Measurements from ENCODE around the gene C6orf52.
"Not testable (repeated sequence)": the region's sequence is repeated elsewhere in the genome, so short reads cannot be mapped to it uniquely, and the experiment has no call there.

The C6orf52 gene

DNA sequence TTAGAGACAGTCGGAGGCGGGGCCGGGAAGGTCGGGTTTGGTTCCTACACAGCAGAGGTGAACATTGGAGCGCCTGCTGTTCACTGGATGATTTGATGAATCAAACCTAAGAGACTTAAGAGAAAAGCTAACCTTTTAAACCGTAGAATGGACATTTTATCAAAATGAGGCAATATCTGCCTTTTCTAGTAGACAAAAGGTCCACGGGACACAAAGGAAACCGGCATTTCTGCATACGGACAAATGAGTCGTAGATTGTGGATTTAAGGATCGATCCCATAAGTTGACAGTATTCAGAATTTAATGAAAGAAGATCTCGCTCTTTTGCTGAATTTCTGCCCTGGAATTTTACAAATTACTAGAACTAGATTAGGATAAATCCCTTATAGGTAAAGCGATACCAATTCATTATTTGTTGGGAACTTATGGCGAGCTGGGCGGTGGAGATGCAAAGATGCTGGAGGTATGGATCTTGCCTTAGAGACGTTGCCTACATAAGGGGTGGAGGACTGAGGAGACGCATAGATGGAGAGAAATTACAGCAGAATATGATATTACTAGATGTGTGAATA lies 756 bp upstream of the C6orf52 start:
- no peak for FAIRE-seq

DNA sequence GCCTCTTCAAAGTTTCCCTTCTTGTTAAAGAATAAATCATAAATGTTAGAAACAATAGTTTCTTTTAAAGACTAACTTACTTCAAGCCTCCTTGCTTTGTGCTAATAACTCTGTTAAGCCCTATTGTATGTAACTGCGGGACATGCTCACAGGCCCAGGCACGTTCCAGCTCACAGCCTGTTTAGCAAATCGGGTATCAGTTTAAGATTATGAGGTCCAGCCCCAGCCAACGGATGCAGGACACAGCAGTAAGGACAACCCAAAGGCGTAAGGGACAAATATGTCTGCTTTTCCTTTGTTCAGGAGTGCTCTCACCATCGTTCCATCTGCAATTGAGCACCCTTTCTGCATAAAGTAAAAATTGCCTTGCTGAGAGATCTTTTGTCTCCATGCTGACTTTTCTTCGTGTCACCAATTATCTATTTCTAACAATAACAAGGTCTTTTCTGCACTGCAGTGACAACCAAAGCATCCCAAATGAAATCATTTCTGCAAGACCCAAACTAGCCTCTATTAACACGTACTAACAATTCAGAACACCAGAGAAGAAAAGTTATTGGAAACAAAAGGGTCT lies 1.4 kb downstream of the C6orf52 start:
- FAIRE-seq, result no peak

- FAIRE-seq, result no peak
Observed at GRCh38 chr6:10690651-10691445, 3.6 kb downstream of the C6orf52 start.

- FAIRE-seq, result no peak
Observed at GRCh38 chr6:10687582-10687981, 6.8 kb downstream of the C6orf52 start.

GRCh38 chr6:10686901-10687300 lies 7.5 kb downstream of the C6orf52 start:
- FAIRE-seq, result no peak

DNA sequence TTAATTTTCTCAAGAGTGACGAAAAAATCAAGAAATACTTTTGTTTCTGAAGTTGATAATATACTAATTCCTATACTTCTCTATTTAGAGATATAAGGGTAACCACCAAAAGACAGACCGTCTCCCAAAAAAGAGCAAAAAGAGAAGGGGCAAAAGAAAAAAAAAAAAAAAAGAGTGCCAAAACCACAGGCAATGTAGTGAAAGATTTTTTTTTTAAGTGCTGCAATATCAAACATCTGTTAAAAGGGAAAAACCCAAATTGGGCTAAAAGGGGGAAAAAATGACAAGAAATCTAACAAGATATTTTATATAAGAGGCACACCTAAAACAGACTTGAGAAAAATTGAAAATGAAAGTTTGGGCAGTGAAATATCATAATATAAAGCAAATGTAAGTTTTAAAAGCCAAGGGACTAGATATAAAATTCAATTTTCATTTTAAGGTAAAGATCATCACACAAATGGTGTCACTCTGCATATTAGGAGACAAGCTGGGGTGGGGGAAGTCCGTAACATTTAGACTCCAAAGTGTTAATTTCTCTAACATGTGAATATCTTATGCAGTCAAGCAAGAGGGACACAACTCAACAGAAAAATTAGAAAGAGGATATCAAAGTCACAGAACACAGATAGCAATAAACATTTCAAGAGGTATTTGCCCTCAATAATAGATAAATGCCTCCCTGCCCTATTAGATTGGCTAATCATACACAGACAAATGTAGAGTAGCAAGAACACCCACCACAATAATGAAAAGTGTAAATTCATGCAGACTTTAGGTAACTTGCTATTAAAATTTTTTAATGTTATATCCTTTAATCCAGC lies 9.1 kb downstream of the C6orf52 start:
- FAIRE-seq, result no peak

DNA sequence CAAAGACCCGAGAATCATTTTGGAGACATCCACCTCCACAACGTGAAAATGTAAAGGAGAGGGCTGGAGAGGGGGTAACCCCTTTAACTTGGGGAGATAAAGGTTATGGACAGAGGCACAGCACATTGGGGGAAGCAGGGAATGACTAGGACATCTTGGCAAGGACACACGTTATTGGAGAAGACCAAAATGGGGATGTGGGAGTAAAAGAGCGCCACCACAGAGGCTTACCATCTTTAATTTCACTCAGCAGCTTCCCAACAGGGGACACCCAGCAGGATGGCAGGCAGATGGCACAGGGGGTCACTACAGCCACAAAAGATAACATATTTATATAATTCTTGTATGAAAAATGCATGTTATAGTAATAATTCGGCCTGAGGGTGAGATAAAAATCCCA lies 9.8 kb downstream of the C6orf52 start:
- no peak for FAIRE-seq

DNA sequence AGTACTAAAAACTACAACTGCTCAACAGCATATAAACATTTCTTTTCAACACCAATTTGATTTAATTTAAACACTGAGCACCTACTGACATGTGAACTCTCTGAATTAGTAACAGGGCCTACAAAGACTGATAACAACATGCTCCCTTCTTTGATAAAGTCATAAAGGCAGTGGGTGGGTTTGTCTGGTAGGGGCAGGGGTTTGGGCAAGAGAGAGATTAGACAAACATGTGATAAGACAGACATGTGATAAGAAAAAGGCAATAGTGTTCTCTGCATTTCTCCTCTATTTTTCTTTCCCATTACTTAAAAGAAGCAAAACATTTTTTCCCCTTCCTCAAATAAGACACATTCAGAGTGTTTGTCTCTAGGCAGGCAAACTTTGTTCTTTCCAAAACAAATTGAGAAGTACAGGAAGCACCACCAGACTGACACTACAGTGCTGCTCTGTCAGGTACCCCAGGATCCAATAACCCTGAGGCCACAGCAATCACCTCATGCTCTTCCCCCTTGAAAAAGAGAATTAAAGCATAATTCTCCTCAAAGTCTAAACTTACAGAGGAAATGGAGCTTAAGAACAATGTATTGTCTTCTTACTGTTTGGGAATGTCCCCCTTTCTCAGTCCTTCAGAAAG lies 11.9 kb downstream of the C6orf52 start:
- FAIRE-seq, result no peak

GRCh38 chr6:10681795-10682194 lies 12.6 kb downstream of the C6orf52 start:
- FAIRE-seq, result no peak

DNA sequence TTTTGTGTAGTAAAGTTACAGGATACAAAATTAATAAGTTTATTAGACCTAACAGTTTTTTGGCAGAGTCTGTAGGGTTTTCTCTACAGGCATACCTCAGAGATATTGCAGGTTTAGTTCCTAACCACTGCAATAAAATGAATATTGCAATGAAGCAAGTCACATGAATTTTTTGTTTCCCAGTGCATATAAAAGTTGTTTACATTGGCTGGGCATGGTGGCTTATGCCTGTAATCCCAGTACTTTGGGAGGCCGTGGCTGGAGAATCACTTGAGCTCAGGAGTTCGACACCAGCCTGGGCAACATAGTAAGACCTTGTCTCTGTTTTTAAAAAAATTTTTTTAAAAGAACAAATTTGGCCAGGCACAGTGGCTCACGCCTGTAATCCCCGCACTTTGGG lies 16.0 kb downstream of the C6orf52 start:
- no peak for FAIRE-seq

- FAIRE-seq, result no peak
Observed at GRCh38 chr6:10676403-10676802, 18.0 kb downstream of the C6orf52 start.

DNA sequence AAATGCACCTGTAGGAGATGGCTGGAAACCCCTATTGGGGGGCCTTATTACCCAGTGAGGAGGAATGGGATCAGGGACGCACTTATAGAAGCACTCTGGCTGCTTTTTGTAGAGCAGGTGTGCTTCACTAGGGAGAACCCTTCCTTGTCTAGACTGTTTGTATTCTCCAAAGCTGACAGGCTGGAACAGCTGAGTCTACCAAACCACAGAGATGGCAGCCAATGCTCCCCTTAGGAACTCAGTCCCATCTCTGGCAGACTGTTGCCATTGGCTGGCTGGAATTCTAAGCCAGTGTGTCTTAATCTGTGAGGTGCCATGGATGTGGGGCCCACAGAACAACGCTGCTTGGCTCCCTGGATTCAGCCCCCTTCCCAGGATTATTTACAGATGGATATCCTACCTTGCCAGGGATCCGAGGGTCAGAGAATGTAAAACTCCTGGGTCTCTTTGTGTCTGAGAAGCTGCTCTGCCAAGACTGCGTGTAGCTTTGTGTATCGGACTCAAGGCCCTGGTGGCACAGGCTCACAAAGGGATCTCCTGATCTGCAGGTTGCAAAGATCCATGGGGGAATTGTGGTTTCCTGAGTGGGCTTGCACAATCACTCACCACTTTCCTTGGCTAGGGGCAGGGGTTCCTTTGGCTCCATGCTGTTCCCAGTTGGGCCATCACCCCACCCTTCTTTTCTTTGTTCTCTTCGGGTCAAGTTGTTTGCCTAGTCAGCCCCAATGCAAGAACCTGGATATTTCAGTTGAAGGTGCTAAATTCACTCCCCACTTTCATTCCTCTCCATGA lies 26.1 kb downstream of the C6orf52 start:
- FAIRE-seq, result no peak

- FAIRE-seq, result not testable (repeated sequence)
Observed at GRCh38 chr6:10665595-10665994, 28.8 kb downstream of the C6orf52 start.

- no peak for FAIRE-seq
Observed at GRCh38 chr6:10662742-10663141, 31.7 kb downstream of the C6orf52 start.

GRCh38 chr6:10662207-10662606 lies 32.2 kb downstream of the C6orf52 start:
- FAIRE-seq, result no peak

DNA sequence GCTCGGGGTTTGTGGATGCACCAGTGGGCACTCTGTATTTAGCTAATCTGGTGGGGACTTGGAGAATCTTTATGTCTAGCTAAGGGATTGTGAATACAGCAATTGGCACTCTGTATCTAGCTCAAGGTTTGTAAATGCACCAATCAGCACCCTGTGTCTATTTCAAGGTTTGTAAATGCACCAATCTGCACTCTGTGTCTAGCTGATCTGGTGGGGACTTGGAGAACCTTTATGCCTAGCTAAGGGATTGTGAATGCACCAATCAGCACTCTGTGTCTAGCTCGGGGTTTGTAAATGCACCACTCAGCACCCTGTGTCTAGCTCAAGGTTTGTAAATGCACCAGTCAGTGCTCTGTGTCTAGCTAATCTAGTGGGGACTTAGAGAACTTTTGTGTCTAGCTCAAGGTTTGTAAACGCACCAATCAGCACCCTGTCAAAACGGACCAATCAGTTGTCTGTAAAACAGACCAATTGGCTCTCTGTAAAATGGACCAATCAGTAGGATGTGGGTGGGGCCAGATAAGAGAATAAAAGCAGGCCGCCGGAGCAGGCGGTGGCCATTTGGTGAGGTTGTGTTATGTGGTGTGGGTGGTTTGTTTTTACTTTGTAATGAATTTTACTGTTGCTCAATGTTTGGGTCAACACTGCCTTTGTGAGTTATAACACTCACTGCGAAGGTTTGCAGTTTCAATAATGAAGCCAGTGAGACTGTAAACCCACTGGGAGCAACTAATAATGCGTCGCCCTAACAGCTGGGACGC lies 33.8 kb downstream of the C6orf52 start:
- FAIRE-seq, result not testable (repeated sequence)

DNA sequence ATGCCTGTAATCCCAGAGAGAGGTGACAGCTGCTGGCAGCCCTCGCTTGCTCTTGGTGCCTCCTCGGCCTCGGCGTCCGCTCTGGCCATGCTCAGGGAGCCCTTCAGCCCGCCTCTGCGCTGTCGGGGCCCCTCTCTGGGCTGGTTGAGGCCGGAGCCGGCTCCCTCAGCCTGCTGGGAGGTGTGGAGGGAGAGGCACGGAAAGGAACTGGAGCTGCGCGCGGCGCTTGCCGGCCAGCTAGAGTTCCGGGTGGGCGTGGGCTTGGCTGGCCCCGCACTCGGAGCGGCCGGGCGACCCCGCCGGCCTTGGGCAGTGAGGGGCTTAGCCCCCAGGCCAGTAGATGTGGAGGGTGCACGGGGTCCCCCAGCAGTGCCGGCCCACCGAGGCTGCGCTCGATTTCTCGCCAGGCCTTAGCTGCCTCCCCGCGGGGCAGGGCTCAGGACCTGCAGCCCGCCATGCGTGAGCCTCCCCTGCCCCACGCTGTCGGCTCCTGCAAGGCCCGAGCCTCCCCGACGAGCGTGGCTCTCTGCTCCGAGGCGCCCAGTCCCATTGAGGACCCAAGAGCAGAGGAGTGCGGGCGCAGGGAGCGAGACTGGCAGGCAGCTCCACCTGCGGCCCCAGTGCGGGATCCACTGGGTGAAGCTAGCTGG lies 34.6 kb downstream of the C6orf52 start:
- FAIRE-seq, result no peak

DNA sequence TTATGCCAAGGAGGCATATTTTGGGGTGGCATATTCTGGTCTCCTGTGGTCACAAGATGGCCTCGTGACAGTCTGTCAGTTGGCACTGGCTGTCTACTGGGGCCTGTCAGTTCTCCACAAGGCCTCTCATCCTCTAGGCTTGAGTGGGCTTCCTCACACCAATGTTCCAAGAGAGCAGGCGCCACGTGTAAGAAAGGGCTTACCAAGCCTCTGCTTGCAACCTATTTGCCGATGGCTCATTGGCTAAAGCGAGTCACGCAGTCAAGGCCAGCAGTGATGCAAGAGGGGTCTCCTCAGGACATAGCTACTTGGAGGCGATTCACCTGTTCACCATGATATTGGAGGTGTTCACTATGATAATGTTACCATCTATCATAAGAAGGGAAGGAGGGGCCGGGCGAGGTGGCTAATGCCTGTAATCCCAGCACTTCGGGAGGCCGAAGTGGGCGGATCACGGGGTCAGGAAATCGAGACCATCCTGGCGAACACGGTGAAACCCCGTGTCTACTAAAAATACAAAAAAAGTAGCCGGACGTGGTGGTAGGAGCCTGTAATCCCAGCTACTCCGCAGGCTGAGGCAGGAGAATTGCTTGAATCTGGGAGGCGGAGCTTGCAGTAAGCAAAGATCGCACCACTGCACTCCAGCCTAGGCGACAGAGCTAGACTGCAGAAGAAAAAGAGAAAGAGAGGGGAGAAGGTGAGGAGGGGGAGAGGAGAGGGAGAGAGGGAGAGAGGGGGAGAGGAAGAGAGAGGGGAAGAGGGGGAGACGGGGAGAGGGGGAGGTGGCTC lies 35.3 kb downstream of the C6orf52 start:
- no peak for FAIRE-seq

DNA sequence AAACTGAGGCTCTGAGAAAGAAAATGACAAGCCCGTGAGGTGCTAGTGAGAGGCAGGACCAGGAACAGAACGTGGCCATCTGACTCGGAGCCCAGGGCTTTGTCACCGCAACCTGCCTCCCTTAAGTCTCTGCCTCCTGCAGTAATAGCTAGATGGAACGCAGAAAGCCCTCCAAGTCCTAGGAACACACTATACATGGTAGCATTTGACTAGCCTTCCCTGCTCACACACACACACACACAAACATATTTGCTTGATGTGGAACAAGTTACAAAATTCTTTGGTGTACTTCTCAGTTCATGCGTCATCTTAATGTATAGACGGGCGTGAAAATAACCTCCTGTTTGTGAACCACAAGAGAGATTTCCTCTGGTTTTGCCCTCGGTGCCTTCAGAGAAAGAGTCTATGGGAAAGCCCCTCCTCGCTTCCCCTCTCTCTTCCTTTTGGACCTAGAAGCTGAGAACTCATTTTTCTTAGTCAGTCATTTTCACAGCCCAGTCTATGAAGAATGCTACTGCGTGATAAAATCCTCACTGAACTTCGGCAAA lies 38.8 kb downstream of the C6orf52 start:
- no peak for FAIRE-seq

DNA sequence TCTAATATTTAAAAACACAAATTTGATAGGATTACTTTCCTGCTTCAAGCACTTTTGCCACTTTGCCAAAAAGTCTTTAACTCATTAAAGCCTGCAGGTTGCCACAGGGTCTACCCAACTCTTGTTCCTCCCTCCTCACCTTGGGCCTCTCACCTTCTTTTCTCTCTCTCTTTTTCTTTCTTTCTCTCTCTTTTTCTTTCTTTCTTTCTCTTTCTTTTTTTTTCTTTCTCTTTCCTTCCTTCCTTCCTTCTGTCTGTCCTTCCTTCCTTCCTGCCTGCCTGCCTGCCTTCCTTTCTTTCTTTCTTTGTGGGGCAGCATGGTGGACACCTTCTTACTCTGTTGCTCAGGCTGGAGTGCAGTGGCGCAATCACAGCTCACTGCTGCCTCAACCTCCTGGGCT lies 50.2 kb downstream of the C6orf52 start:
- no peak for FAIRE-seq
